ENCODE data around the gene SPSB1. TPM values are rescaled to one million over a fixed set of nuclear protein-coding genes. Genes with fewer than 3 reads are reported as not detected.

The SPSB1 gene
- total RNA-seq, 1 experiment from 2014 or later = 4.3 TPM

- CTCF ChIA-PET = interaction anchor here (0.5 to 2.1 kb wide), 5 partner anchors 9 to 161 kb away, joined by 3 to 15 read pairs (median 4); no protein-coding TSS in a partner anchor
- no peaks in the 10 kb centered on the region; the same call in 1 of the 2 replicates for H3K36me3 Mint-ChIP-seq
- H3K4me1 Mint-ChIP-seq = peaks cover 8% of the 10 kb centered on the region
Observed at GRCh38 chr1:9413877-9414213, 121.2 kb downstream of the SPSB1 start.

More at GRCh38 chr1:9413877-9414213, 121.2 kb downstream of the SPSB1 start:
- DNase-seq (ENCODE audit: low spot score) = no peak
- POLR2A ChIA-PET = no interaction called here
- TF ChIP-seq NR3C1 (CRISPR knock-in tag; conservative IDR thresholded peaks at IDR 0.05; ENCODE audit: low read depth) (no peak), ERG (CRISPR knock-in tag; IDR thresholded peaks at IDR 0.05) (no peak), FOXJ3 (CRISPR knock-in tag; IDR thresholded peaks at IDR 0.05; ENCODE audit: borderline replicate concordance) (no peak), ZNF281 (CRISPR knock-in tag; IDR thresholded peaks at IDR 0.05) (no peak), MYBL2 (CRISPR knock-in tag; IDR thresholded peaks at IDR 0.05) (no peak), EMX1 (CRISPR knock-in tag; IDR thresholded peaks at IDR 0.05) (no peak), ATF6 (CRISPR knock-in tag; IDR thresholded peaks at IDR 0.05) (no peak), E2F5 (CRISPR knock-in tag; IDR thresholded peaks at IDR 0.05) (no peak), JAZF1 (CRISPR knock-in tag; IDR thresholded peaks at IDR 0.05) (no peak), CREM (CRISPR knock-in tag; IDR thresholded peaks at IDR 0.05) (no peak), ZNF532 (CRISPR knock-in tag; IDR thresholded peaks at IDR 0.05; ENCODE audit: borderline replicate concordance) (no peak), CBFB (CRISPR knock-in tag; IDR thresholded peaks at IDR 0.05; ENCODE audit: low read depth) (no peak)
- Mint-ChIP-seq H3K9me3 (peaks cover 5% of the 10 kb centered on the region), H3K4me3 (no peak overlapping the region), H3K27ac (no peak overlapping the region), H3K27me3 (ENCODE audit: low read depth) (no peaks in the 10 kb centered on the region)
- peak; percentile 36 for ATAC-seq
